Measurements from ENCODE around the gene ZNF106.

ZNF106 gene

GRCh38 chr15:42490671-42491538 is at the start of gene ZNF106:
TSS of gene ZNF106 (minus strand) at chr15:42491141. CDS start at chr15:42472289, 18,852 bp downstream.
- DNase-seq (ENCODE audit: low spot score), result peak; percentile 93

- DNase-seq (ENCODE audit: low spot score), result no peak
Observed at GRCh38 chr15:42533246-42533645, 42.3 kb upstream of the ZNF106 start.

GRCh38 chr15:42528970-42529369 is 38.0 kb upstream of the ZNF106 start:
- no peak for DNase-seq (ENCODE audit: low spot score)

- no peak for DNase-seq (ENCODE audit: low spot score)
Observed at GRCh38 chr15:42523331-42523730, 32.4 kb upstream of the ZNF106 start.

- DNase-seq (ENCODE audit: low spot score), result no peak
Observed at GRCh38 chr15:42511007-42511391, 20.1 kb upstream of the ZNF106 start.

- DNase-seq (ENCODE audit: low spot score), result no peak
Observed at GRCh38 chr15:42510258-42511006, 19.5 kb upstream of the ZNF106 start.

- DNase-seq (ENCODE audit: low spot score), result no peak
Observed at GRCh38 chr15:42508263-42508690, 17.3 kb upstream of the ZNF106 start.

GRCh38 chr15:42507514-42507913 is 16.6 kb upstream of the ZNF106 start:
- no peak for DNase-seq (ENCODE audit: low spot score)

- no peak for DNase-seq (ENCODE audit: low spot score)
Observed at GRCh38 chr15:42504631-42505030, 13.7 kb upstream of the ZNF106 start.

GRCh38 chr15:42503825-42504224 is 12.9 kb upstream of the ZNF106 start:
- DNase-seq (ENCODE audit: low spot score), result no peak

GRCh38 chr15:42502477-42502876 is 11.5 kb upstream of the ZNF106 start:
- DNase-seq (ENCODE audit: low spot score), result no peak

GRCh38 chr15:42499858-42500609 is 9.1 kb upstream of the ZNF106 start:
- DNase-seq (ENCODE audit: low spot score), result no peak

GRCh38 chr15:42498212-42499068 is 7.5 kb upstream of the ZNF106 start:
- no peak for DNase-seq (ENCODE audit: low spot score)

- DNase-seq (ENCODE audit: low spot score), result peak; percentile 88
Observed at GRCh38 chr15:42495361-42496212, 4.6 kb upstream of the ZNF106 start, which contains the start of gene SNAP23. TSS of gene SNAP23 (plus strand) at chr15:42495634. CDS start at chr15:42511847, 16,213 bp downstream.

- no peak for DNase-seq (ENCODE audit: low spot score)
Observed at GRCh38 chr15:42494998-42495360, 4.0 kb upstream of the ZNF106 start.

GRCh38 chr15:42493679-42494078 is 2.7 kb upstream of the ZNF106 start:
- DNase-seq (ENCODE audit: low spot score), result no peak

- no peak for DNase-seq (ENCODE audit: low spot score)
Observed at GRCh38 chr15:42491539-42492225, 741 bp upstream of the ZNF106 start.

- no peak for DNase-seq (ENCODE audit: low spot score)
Observed at GRCh38 chr15:42490291-42490670, 660 bp downstream of the ZNF106 start.

GRCh38 chr15:42483677-42484076 is 7.3 kb downstream of the ZNF106 start:
- DNase-seq (ENCODE audit: low spot score), result no peak

- DNase-seq (ENCODE audit: low spot score), result no peak
Observed at GRCh38 chr15:42482701-42483100, 8.2 kb downstream of the ZNF106 start.
